GM23248 (cell line): ENCODE data around the gene CTSD. TPM values are rescaled to one million over a fixed set of nuclear protein-coding genes. Genes with fewer than 3 reads are reported as not detected.

Source experiments
- DNase-seq: peaks from one replicate; pipeline ENCODE4 v3.0.0-alpha.2; 2015
- H2AFZ ChIP-seq: fragments of 200-600 bp; sonication (generic); 2 replicates; pipeline ENCODE4 v1.6.1; 2016; ENCODE audit warnings: antibody characterized with exemption
- H3F3A ChIP-seq: fragments of 200-600 bp; sonication (generic); 2 replicates; pipeline ENCODE4 v1.6.1; 2016; ENCODE audit warnings: mild to moderate bottlenecking, antibody characterized with exemption, mixed run types; ENCODE audit not compliant: insufficient read depth
- H3K27ac ChIP-seq: fragments of 200-600 bp; sonication (generic); 2 replicates; pipeline ENCODE4 v1.5.1; 2016; ENCODE audit warnings: mild to moderate bottlenecking
- H3K27me3 ChIP-seq: fragments of 200-600 bp; sonication (generic); replicated peaks from 2 replicates; pipeline ENCODE4 v1.6.1; 2016; ENCODE audit warnings: mild to moderate bottlenecking; ENCODE audit not compliant: insufficient read depth
- H3K36me3 ChIP-seq: fragments of 200-600 bp; sonication (generic); 2 replicates; pipeline ENCODE4 v1.6.1; 2016; ENCODE audit warnings: low read depth, mild to moderate bottlenecking
- H3K4me1 ChIP-seq: fragments of 200-600 bp; sonication (generic); 2 replicates; pipeline ENCODE4 v1.6.1; 2016; ENCODE audit warnings: mild to moderate bottlenecking; ENCODE audit not compliant: insufficient read depth
- H3K4me2 ChIP-seq: fragments of 200-600 bp; sonication (generic); one replicate; pipeline ENCODE4 v1.6.1; 2016; ENCODE audit warnings: mild to moderate bottlenecking; ENCODE audit not compliant: unreplicated experiment
- H3K4me3 ChIP-seq: fragments of 200-600 bp; sonication (generic); 2 replicates; pipeline ENCODE4 v1.5.1; 2016; ENCODE audit warnings: mild to moderate bottlenecking
- H3K79me2 ChIP-seq: fragments of 200-600 bp; sonication (generic); 2 replicates; pipeline ENCODE4 v1.6.1; 2016; ENCODE audit warnings: mild to moderate bottlenecking; ENCODE audit not compliant: insufficient read depth
- H3K9ac ChIP-seq: fragments of 200-600 bp; sonication (generic); 2 replicates; pipeline ENCODE4 v1.6.1; 2016; ENCODE audit warnings: mild to moderate bottlenecking
- H3K9me2 ChIP-seq: fragments of 200-600 bp; sonication (generic); 2 replicates; pipeline ENCODE4 v1.6.1; 2016; ENCODE audit warnings: mixed run types, mild to moderate bottlenecking, moderate library complexity; ENCODE audit not compliant: insufficient read depth
- H3K9me3 ChIP-seq: fragments of 200-600 bp; sonication (generic); one replicate; pipeline ENCODE4 v1.6.1; 2017; ENCODE audit warnings: low read depth
- H4K20me1 ChIP-seq: fragments of 200-600 bp; sonication (generic); 2 replicates; pipeline ENCODE4 v1.6.0; 2016; ENCODE audit not compliant: insufficient read depth
- EZH2 ChIP-seq: fragments of 200-600 bp; sonication (generic); IDR thresholded peaks from 2 replicates; pipeline ENCODE4 v1.6.1; 2018; ENCODE audit warnings: antibody characterized with exemption, mild to moderate bottlenecking; ENCODE audit not compliant: insufficient read depth, poor library complexity, severe bottlenecking
- EZH2phosphoT487 ChIP-seq: fragments of 200-600 bp; sonication (generic); IDR thresholded peaks from 2 replicates; pipeline ENCODE4 v1.6.1; 2018; ENCODE audit warnings: antibody characterized with exemption, moderate library complexity, mild to moderate bottlenecking, low read depth; ENCODE audit not compliant: insufficient read depth
- whole genome bisulfite sequencing, 2 experiments: methylation state at CpG; one replicate each; pipeline ENCODE4 v1.1.6; 2015 to 2017; ENCODE audit warnings: low lambda C conversion rate in 2 of 2, low coverage in 1 of 2; ENCODE audit errors: missing lambda C conversion rate in 2 of 2; 5-methylcytosine and 5-hydroxymethylcytosine counted together
- in situ Hi-C: fragments of 300-500 bp; cut with MboI; formaldehyde crosslinking; loops from 2 replicates; pipeline ENCODE4 v1.15.0; 2020
- polyA plus RNA-seq: library from polyadenylated mRNA; unstranded; fragments of >200 nt; fragmentation: Nextera tagmentation; extraction: Ambion mirVana; gene quantifications from 2 replicates; pipeline ENCODE4 v1.2.1, GENCODE V29; 2016
- total RNA-seq: library from RNA; depleted of rRNA; stranded (reverse); fragments of >200 nt; shearing (Covaris generic); gene quantifications from 2 replicates; pipeline ENCODE4 v1.2.3, GENCODE V29; 2014

CTSD gene
- total and polyA plus RNA-seq, 2 experiments from 2014 or later = 305 to 321 TPM

DNA sequence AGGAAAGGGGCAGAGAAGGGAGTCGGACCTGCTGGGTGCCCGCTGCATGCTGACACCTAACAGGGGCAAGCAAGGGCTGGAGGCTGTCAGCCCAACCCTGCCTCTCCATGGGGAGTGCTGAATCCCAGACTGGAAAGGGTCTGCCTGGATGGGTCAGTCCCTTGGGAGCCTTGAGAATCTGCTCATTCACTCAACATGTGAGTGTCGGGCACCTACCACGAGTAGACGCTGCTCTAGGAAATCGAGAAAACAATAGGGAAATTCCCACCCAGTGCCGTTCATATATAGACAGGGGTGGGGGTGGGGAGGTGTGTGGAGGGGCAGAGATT lies 4.4 kb upstream of the CTSD start:
- no peak overlapping the region for H2AFZ ChIP-seq

GRCh38 chr11:1767399-1768140 lies 3.8 kb upstream of the CTSD start:
- no peak for DNase-seq

More for the DNA sequence above, 4.4 kb upstream of the CTSD start:
- no peak for DNase-seq
- TF ChIP-seq EZH2 (no peak), EZH2phosphoT487 (no peak)
- no peaks in the 10 kb centered on the region for H4K20me1 ChIP-seq
- no peak overlapping the region for H3K9ac ChIP-seq
- no peaks in the 10 kb centered on the region for H3K27me3 ChIP-seq
- in situ Hi-C loops = no loop called here
- H3K36me3 ChIP-seq = no peaks in the 10 kb centered on the region
- no peak overlapping the region for H3K27ac ChIP-seq
- H3F3A ChIP-seq = peaks cover 8% of the 10 kb centered on the region
- 0 out of 2 replicates have a peak, but pooled peaks cover 5% of the 10 kb centered on the region for H3K79me2 ChIP-seq
- peaks cover 21% of the 10 kb centered on the region for H3K4me1 ChIP-seq
- no peak overlapping the region for H3K4me3 ChIP-seq
- no peak overlapping the region for H3K4me2 ChIP-seq
- no peaks in the 10 kb centered on the region for H3K9me3 ChIP-seq
- no peaks in the 10 kb centered on the region for H3K9me2 ChIP-seq
- WGBS, 2 experiments = 80 to 83% methylated on average over 7 of the region's 7 CpGs

GRCh38 chr11:1766719-1767398 lies 3.1 kb upstream of the CTSD start:
- Histone ChIP-seq H3K9me2 (no peaks in the 10 kb centered on the region), H3K36me3 (no peaks in the 10 kb centered on the region), H4K20me1 (no peaks in the 10 kb centered on the region), H3K9me3 (no peaks in the 10 kb centered on the region), H3K27ac (no peak overlapping the region), H3K79me2 (peaks cover 17% of the 10 kb centered on the region; the same call in 1 of the 2 replicates), H3K27me3 (no peaks in the 10 kb centered on the region), H3K4me1 (peaks cover 23% of the 10 kb centered on the region), H3F3A (peaks cover 3% of the 10 kb centered on the region; the same call in 1 of the 2 replicates), H3K4me3 (no peak overlapping the region), H3K9ac (no peak overlapping the region), H2AFZ (no peak overlapping the region), H3K4me2 (no peak overlapping the region)
- no peak for DNase-seq
- TF ChIP-seq EZH2 (no peak), EZH2phosphoT487 (no peak)
- WGBS, 2 experiments = 83 to 85% methylated on average over 22 of the region's 22 CpGs
- in situ Hi-C loops = no loop called here

More at GRCh38 chr11:1767399-1768140, 3.8 kb upstream of the CTSD start:
- H4K20me1 ChIP-seq = no peaks in the 10 kb centered on the region
- TF ChIP-seq EZH2phosphoT487 (no peak), EZH2 (no peak)
- no peaks in the 10 kb centered on the region for H3K9me2 ChIP-seq
- H3K4me3 ChIP-seq = no peak overlapping the region
- peaks cover 10% of the 10 kb centered on the region; the same call in 1 of the 2 replicates for H3K79me2 ChIP-seq
- in situ Hi-C loops = no loop called here
- no peak overlapping the region for H3K9ac ChIP-seq
- H3K4me2 ChIP-seq = no peak overlapping the region
- H3F3A ChIP-seq = peaks cover 8% of the 10 kb centered on the region
- H3K27ac ChIP-seq = no peak overlapping the region
- H3K27me3 ChIP-seq = no peaks in the 10 kb centered on the region
- H3K4me1 ChIP-seq = peaks cover 22% of the 10 kb centered on the region
- no peaks in the 10 kb centered on the region for H3K36me3 ChIP-seq
- no peaks in the 10 kb centered on the region for H3K9me3 ChIP-seq
- WGBS, 2 experiments = 80 to 83% methylated on average over 18 to 19 of the region's 19 CpGs
- no peak overlapping the region for H2AFZ ChIP-seq

GRCh38 chr11:1765871-1766718 lies 2.4 kb upstream of the CTSD start:
- Histone ChIP-seq H3K4me3 (no peak overlapping the region), H4K20me1 (no peaks in the 10 kb centered on the region), H3K79me2 (peaks cover 19% of the 10 kb centered on the region; the same call in 1 of the 2 replicates), H3K36me3 (no peaks in the 10 kb centered on the region), H3K9me2 (no peaks in the 10 kb centered on the region), H2AFZ (no peak overlapping the region), H3K27ac (no peak overlapping the region), H3K9ac (no peak overlapping the region), H3F3A (no peaks in the 10 kb centered on the region), H3K27me3 (no peaks in the 10 kb centered on the region), H3K4me2 (no peak overlapping the region), H3K4me1 (peaks cover 18% of the 10 kb centered on the region), H3K9me3 (no peaks in the 10 kb centered on the region)
- 80 to 81% methylated on average over 28 of the region's 28 CpGs for WGBS, 2 experiments
- TF ChIP-seq EZH2 (no peak), EZH2phosphoT487 (no peak)
- in situ Hi-C loops = no loop called here
- DNase-seq = no peak
